DOHH2 (cell line): ENCODE measurements around the gene CX3CL1.

Experiments used
- CTCF ChIP-seq: fragments of 200-600 bp; sonication (generic); IDR thresholded peaks from one replicate; pipeline ENCODE4 v1.5.1; 2014; ENCODE audit warnings: antibody characterized with exemption, mild to moderate bottlenecking, low read depth, low read length; ENCODE audit not compliant: poor library complexity, severe bottlenecking
- EZH2phosphoT487 ChIP-seq: fragments of 200-600 bp; sonication (generic); IDR thresholded peaks from 2 replicates; pipeline ENCODE4 v1.6.1; 2017; ENCODE audit warnings: borderline replicate concordance, mild to moderate bottlenecking, antibody characterized with exemption, low read length, moderate library complexity, mixed read lengths

GRCh38 chr16:57388359-57389086, 16.2 kb downstream of the CX3CL1 start:
- TF ChIP-seq CTCF (no peak), EZH2phosphoT487 (no peak)
